GM18526 (cell line): ENCODE measurements around the gene PCDH9.

Source experiments
- POLR2A ChIP-seq: IDR thresholded peaks from 3 replicates; pipeline ENCODE4 v1.6.1; 2011; ENCODE audit not compliant: insufficient read length; ENCODE audit errors: extremely low read depth

PCDH9 gene

DNA sequence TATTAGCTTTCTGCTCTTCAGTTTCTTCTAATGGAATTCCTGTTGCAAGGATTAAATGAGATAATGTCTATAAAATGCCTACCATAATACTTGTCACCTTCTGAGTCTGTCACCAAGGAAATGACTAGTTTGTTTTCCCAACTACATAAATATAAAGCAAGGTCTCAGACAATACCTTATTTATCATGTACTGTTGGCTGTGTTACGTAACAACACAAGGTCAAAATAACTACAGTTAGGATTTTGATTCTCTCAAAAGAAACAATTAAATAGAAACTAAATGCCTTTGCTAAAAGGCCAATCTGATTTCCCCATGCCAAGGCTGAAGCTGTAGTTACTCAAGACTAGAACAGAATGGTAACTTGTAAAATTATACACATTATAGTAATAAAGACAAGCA, 134.5 kb downstream of the PCDH9 start:
- TF ChIP-seq POLR2A, result no peak

GRCh38 chr13:67094952-67095351, 135.2 kb downstream of the PCDH9 start:
- TF ChIP-seq POLR2A, result no peak

GRCh38 chr13:67094078-67094477, 136.1 kb downstream of the PCDH9 start:
- TF ChIP-seq POLR2A, result no peak

DNA sequence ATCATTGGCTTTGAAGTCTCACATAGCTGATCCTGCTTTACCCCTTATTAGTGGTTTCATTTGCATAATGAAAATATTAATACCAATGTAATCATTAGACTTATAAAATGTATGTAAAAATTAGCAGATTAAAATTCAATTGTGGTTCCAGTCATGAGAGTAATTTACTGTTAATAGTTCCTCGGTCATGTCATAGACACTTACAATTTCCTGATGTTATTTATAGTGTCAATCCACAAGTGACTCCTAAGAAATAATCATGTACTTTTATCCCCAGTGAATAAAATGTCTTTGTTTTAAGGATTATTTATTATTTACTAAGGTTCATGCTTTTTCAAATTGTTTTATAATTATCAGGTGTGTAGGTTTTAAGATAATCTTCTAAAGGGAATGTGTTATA, 138.5 kb downstream of the PCDH9 start:
- no peak for TF ChIP-seq POLR2A

DNA sequence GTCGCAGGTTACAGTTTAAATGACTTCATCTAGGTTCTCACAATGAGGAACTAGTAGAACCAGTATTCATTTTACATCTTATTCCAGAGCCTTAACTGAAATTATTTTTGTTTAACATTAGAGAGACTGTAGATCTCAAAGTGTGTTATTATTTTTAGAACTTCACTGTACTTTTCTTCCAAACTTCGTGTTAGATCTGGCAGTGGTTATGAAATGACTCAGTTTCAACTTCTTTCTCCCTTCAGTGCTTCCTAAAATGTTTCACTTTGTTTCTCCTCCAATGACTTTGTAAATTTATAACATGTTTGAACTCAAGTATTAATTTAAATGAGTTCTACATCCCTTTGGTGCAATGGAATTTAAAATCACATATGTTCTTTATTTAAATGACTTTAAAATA, 139.3 kb downstream of the PCDH9 start:
- TF ChIP-seq POLR2A, result no peak

DNA sequence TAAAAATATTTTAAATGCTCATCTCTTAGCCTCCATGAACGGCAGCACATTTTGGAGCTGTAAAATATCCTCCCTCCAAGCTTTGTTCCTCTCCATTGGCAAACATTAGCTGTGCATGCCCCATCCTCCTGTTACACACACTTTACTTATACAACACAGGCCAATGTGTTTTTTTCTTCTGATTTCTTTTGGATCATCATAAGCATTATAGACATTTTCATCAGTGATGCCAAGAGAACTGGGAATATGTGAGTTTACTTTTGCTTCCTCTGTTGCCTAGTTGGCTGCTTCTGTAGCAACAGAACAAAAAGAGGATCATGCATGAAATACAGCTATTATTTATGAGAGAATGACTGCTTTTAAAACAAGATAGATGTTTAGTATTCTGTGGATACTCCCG, 142.6 kb downstream of the PCDH9 start:
- no peak for TF ChIP-seq POLR2A

DNA sequence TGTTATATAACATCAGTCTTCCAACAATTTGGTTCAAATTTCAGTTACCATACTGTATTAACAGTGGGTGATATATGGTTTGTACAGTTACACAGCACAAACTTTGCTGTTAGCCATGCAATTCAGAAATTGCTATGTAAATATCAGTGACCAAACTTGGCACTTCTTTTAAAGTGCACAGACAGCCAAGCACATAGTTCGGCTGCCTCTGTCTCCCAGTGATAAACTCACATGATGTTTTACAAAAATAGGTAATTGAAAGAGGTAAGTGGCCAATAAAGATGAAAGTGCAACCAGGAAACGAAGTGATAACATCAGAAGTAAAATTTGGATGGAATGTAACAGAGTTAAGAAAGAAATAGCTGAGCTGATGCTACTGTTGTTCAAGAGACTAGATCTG, 143.9 kb downstream of the PCDH9 start:
- no peak for TF ChIP-seq POLR2A

DNA sequence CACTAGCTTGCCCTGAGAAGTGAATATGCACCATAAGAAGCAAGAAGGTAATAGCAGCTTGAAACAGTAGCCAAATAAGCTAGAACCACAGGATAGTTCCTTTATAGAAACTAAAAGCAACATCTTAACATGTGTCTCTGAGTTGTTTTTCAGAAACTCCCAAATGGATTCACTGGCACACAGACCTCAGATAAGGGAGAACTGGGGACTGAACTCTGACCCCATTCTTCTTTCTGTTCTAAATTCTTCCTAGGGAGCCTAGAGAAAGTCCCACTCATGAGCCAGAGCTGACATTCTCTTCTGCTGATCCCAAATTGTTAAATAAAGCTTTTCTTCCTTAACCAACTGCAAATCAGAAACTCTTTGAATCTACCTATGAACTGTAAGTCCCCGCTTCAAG, 146.1 kb downstream of the PCDH9 start:
- no peak for TF ChIP-seq POLR2A

DNA sequence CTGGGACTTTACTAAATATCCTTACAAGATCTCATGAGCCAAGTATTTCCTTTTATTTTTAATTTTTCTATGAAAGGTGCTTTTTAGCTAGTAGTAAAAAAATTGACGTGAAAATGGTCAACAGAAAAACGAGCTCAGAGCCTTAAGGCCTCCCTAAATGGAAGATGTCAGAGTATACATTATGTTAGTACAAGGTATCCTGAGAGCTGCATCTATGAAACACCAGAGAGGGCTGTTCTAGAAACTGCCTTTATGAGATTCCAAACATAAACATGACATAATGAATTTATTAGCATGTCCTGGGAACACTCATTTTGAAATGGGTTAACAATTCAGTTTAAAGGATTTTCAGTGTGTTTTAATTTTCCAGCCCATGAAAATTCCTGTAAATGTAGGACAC, 146.6 kb downstream of the PCDH9 start:
- TF ChIP-seq POLR2A, result no peak

DNA sequence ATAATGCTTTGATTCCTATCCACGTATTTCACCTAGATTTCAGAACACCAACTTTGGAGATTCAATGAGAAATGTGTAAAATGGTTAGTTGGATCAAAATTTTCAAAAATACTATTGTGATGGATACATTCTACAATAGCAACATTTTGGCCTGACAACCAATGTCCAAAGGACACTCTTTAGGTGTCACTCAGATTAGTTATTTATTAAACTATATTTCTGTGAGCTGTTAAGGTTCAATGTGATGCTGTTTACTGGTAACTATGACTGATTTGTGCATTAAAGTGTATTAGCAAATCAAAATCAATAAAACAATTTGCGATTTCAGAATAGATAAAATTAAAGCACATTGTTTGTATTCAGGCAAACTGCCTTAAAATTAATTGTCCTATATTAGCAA, 149.8 kb downstream of the PCDH9 start:
- no peak for TF ChIP-seq POLR2A

- TF ChIP-seq POLR2A, result no peak
Measured at GRCh38 chr13:67078062-67078461, 152.1 kb downstream of the PCDH9 start.

DNA sequence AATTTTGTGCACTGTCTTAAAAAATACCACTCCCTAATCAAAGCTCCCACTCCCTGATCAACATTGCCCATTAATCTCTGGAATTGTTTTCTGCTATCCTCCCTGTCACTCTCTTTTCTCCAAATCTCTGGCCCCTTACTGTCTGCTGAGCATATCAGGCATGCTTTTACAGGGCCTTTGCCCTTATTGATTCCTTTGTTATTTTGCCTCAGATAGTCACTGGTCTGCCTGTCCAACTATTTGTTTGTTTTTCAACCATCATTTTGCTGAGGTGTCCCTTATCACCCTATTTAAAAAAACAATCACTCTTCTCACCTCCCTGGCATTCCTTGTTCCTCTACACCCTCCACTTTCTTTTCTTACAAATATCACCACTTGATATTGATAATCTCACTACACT, 153.0 kb downstream of the PCDH9 start:
- no peak for TF ChIP-seq POLR2A

DNA sequence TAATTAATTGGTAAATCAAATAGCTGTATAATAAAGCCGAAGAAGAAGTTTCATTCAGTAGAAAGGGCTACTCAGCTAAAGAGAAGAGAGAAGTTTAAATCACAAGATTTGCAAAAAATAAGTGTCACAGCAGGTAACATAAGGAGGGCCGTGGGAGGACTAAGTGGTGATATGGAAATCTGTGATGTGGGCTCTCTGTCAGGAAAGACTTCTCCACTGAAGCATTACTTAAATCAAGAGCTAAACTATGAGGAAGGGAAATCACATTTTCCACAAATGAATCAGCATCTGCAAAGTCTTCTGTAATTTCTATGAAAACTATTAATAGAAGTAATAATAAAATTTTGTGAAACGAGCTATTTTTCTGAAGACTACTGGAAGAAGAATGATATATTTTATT, 153.8 kb downstream of the PCDH9 start:
- no peak for TF ChIP-seq POLR2A

GRCh38 chr13:67075239-67075638, 154.9 kb downstream of the PCDH9 start:
- TF ChIP-seq POLR2A, result no peak

- TF ChIP-seq POLR2A, result no peak
Measured at GRCh38 chr13:67071918-67072598, 158.1 kb downstream of the PCDH9 start.

DNA sequence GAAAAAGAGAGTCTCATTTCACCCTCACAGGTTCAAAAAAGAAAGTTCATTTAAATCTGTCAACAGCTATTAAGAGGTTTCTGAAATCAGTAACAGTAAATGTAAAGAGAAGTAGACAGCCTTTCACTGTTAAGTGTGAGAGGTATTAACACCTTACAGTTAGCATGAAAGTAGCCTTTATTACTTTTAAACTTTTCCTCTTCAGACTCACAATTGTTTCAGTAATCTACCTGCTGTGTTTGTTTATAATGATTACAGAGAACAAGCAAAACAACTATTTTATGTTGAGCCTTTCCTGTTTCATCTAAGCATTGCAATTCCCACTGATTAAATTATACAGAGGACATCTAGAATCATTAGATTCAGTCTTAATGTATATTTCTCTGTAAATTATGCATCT, 159.8 kb downstream of the PCDH9 start:
- TF ChIP-seq POLR2A, result no peak

GRCh38 chr13:67069117-67069767, 160.9 kb downstream of the PCDH9 start:
- no peak for TF ChIP-seq POLR2A
